Activated naive CD4-positive, alpha-beta T cell treated with anti-CD3 and anti-CD28 coated beads, Interleukin-2, amount 50 U/mL, for 72 hours (primary cell): ENCODE measurements around the gene BCR. TPM values are rescaled to one million over a fixed set of nuclear protein-coding genes. Genes with fewer than 3 reads are reported as not detected.

Experiments used
- ATAC-seq, 2 donors: fragments of 150-1000 bp; cut with Tn5 transposase; 2 replicates each; pipeline ENCODE4 v1.10.0; 2021; ENCODE audit warnings: mild to moderate bottlenecking in 2 of 2, moderate library complexity in 2 of 2
- DNase-seq, 2 donors: peaks; one replicate each; pipeline ENCODE4 v3.0.0; 2021 to 2022; ENCODE audit warnings: low spot score in 2 of 2
- H3K27ac Mint-ChIP-seq, 2 donors: one replicate each; pipeline ENCODE4 v1.8.0; 2022; ENCODE audit warnings: mild to moderate bottlenecking in 2 of 2, mixed read lengths in 2 of 2
- H3K36me3 Mint-ChIP-seq, 2 donors: one replicate each; pipeline ENCODE4 v1.8.0; 2022; ENCODE audit warnings: mixed read lengths in 2 of 2
- H3K9me3 Mint-ChIP-seq, 2 donors: one replicate each; pipeline ENCODE4 v1.8.0; 2022; ENCODE audit warnings: mixed read lengths in 2 of 2
- total RNA-seq, 2 donors: library from RNA; stranded (reverse); gene quantifications; one replicate each; pipeline ENCODE4 v1.2.3, GENCODE V29; 2022

BCR gene
- total RNA-seq, 2 donors from 2014 or later, result 44.9 to 63.7 TPM

DNA sequence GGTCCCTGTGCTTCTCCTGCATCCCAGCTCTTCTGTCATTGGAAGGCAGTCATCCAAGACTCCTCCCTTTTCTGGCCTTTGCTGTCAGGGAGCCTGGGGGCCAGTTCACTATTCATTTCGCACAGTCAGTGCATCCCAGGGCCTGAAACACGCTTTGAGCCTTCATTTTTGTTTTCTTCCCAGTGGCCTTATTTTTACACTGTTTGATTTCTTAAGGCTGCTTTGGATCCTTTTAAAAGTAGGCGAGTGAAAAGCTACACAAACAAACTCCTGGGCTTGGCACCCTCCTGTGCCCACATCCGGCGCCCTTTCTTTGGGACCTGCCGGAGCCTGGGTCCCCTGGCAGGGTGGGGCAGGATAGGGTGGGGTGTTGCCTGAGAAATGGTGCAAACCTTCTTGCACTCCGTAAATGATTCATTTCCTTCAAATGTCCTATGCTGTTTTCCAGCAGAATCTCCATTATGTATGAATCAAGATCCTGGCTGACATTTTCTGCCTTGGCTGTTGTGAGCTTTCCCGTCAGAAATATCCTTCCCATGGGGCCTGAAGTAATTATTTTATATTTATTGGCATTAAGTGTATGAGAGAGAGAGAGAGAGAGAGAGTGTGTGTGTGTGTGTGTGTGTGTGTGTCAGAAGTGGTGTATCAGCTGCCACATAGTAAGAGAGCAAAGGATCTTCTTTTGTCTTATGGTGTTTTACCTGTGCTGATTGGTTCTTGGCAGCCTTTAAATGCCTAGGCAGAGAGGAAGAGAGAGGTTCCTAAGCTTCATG lies 45.6 kb downstream of the BCR start:
- no peak for DNase-seq

DNA sequence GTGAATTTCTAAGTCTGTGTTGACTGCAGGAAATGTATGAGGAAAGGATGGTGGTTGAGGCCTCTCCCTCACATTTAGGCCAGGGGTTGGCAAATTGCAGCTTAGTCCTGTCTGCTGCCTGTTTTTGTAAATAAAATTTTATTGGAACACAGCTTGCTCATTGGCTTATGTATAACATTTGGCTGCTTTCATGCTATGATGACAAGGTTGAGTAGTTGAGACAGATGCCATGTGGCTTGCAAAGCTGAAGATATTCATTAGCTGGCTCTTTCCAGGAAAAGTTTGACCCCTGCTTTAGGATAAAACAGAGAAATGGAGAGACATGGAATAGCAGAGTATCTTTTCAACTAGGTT lies 46.2 kb downstream of the BCR start:
- peak overlapping the region; percentile 67 to 74 for H3K27ac Mint-ChIP-seq
- ATAC-seq (no peak), DNase-seq (no peak)
- peaks cover 8 to 50% of the 10 kb centered on the region in 2 donors for H3K36me3 Mint-ChIP-seq
- peaks cover 6 to 19% of the 10 kb centered on the region in 2 donors for H3K9me3 Mint-ChIP-seq

More for the DNA sequence above, 45.6 kb downstream of the BCR start:
- H3K36me3 Mint-ChIP-seq, result peaks cover 8 to 50% of the 10 kb centered on the region in 2 donors
- peaks cover 6 to 19% of the 10 kb centered on the region in 2 donors for H3K9me3 Mint-ChIP-seq
- H3K27ac Mint-ChIP-seq, result peak overlapping the region; percentile 67 to 74
- peak; percentile 49 to 78 for ATAC-seq

GRCh38 chr22:23227380-23227779 lies 47.1 kb downstream of the BCR start:
- no peak overlapping the region for H3K27ac Mint-ChIP-seq

GRCh38 chr22:23228503-23228902 lies 48.2 kb downstream of the BCR start:
- H3K9me3 Mint-ChIP-seq, result peaks cover 6 to 19% of the 10 kb centered on the region in 2 donors
- no peak for ATAC-seq
- DNase-seq, result no peak
- no peak overlapping the region for H3K27ac Mint-ChIP-seq
- H3K36me3 Mint-ChIP-seq, result peaks cover 8 to 50% of the 10 kb centered on the region in 2 donors

More at GRCh38 chr22:23227380-23227779, 47.1 kb downstream of the BCR start:
- peaks cover 6 to 19% of the 10 kb centered on the region in 2 donors for H3K9me3 Mint-ChIP-seq
- ATAC-seq (no peak), DNase-seq (no peak)
- H3K36me3 Mint-ChIP-seq, result peaks cover 8 to 50% of the 10 kb centered on the region in 2 donors

DNA sequence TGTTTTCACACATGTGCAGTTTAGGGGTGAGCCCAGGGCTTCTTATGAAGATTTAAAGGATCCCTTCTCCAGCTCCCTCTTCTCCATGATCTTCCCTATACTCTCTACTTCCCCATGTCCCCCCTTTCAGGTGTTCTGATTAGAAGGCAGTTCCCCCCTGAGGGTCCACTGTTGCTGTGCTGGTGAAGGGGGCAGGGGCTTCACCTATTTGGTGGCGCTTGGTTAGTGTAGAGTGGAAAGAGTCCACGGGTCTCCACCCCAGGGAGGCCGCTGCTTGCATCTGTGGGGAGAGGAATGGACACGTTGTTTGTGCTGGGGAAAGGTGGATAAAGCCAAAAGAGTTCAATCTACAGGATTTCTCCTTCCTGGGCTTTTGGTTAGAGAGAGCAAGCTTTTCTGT lies 49.3 kb downstream of the BCR start:
- ATAC-seq (no peak), DNase-seq (no peak)
- H3K27ac Mint-ChIP-seq, result no peak overlapping the region

DNA sequence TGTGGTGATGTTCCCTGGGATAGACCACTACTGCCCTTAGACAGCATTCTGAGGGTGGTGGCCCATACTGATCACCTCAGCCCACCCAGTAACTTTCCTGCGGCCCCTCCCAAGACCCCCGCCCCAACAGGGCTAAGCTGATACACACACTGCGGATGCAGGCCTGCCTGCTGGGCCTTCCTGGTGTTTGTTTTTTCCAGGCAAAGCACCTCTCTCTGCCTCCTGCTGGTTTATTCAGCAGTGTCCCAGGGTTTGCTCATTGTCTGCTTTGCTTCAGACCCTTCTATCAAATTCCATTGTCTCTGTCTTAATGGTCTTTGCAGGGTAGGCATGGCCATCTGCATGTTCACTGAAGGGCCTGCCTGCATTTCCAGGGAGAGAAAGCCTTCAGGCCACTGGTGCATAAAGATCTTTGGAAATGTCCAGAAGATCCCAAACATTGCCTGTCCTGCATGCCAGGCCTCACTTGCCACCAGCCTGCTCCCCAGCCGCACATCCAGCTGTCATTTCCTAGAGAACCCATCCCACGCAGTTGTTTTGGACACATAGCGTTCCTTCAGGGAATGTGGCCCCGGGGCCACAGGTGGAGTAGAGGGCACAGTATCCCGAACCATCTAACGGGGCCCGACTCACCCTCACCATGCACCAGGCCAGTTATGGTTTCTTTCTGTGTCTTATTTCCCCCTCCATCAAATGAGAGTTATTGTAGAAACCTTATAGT lies 50.2 kb downstream of the BCR start:
- Mint-ChIP-seq H3K27ac (no peak overlapping the region), H3K36me3 (peaks cover 8 to 64% of the 10 kb centered on the region in 2 donors), H3K9me3 (peaks cover 6 to 19% of the 10 kb centered on the region in 2 donors)
- ATAC-seq (no peak), DNase-seq (no peak)

More for the DNA sequence above, 49.3 kb downstream of the BCR start:
- Mint-ChIP-seq H3K9me3 (peaks cover 6 to 19% of the 10 kb centered on the region in 2 donors), H3K36me3 (peaks cover 8 to 58% of the 10 kb centered on the region in 2 donors)

DNA sequence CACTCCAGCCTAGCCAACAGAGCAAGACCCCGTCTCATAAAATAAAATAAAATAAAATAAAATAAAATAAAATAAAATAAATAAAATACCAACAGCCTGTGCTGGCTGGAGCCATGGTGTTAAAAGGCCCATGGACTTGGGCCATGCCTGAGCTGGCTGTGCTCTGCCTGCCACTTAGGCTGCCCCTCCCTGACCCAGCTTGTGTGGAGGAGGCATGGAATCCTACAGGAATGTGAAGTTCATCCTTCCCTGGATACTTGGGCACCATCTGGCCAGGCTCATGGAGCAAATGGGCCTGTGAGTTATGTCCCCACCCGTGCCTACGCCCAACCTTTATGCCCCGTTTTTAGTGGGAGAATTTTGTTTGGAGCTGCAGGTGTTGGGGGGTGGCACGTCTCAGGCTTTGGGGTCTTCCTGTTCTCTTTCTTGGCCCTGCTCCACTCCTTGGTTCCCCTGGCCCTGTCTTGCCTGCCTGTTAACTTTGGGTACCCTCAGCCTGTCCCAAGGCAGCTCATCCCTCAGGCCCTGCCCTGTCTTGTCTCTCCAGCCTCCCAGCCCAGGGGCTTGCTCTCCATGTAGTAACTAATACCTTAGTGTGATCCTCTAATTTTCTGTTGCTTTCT lies 51.3 kb downstream of the BCR start:
- Mint-ChIP-seq H3K27ac (peak overlapping the region; percentile 43 to 86), H3K36me3 (peaks cover 8 to 59% of the 10 kb centered on the region in 2 donors), H3K9me3 (peaks cover 6 to 19% of the 10 kb centered on the region in 2 donors)
- ATAC-seq (no peak), DNase-seq (no peak)

- DNase-seq, result no peak
- peaks cover 6 to 19% of the 10 kb centered on the region in 2 donors for H3K9me3 Mint-ChIP-seq
- peak overlapping the region; percentile 43 to 86 for H3K27ac Mint-ChIP-seq
- no peak for ATAC-seq
- H3K36me3 Mint-ChIP-seq, result peaks cover 8 to 52% of the 10 kb centered on the region in 2 donors
These were observed 52.0 kb downstream of the BCR start for GRCh38 chr22:23232094-23232905.

- peak overlapping the region in 1 of 2 donors; percentile 24 for H3K27ac Mint-ChIP-seq
- H3K36me3 Mint-ChIP-seq, result peaks cover 8 to 52% of the 10 kb centered on the region in 2 donors
- DNase-seq, result no peak
- ATAC-seq, result no peak
- H3K9me3 Mint-ChIP-seq, result peaks cover 6 to 13% of the 10 kb centered on the region in 2 donors
These were observed 52.8 kb downstream of the BCR start for GRCh38 chr22:23233084-23233531.

- H3K36me3 Mint-ChIP-seq, result peaks cover 4 to 51% of the 10 kb centered on the region in 2 donors
- peaks cover 2 to 6% of the 10 kb centered on the region in 2 donors for H3K9me3 Mint-ChIP-seq
- H3K27ac Mint-ChIP-seq, result peak overlapping the region; percentile 72 to 93
- DNase-seq (peak in 1 of 2 donors; percentile 71), ATAC-seq (peak; percentile 83 to 90)
These were observed 53.6 kb downstream of the BCR start for GRCh38 chr22:23233752-23234408.

DNA sequence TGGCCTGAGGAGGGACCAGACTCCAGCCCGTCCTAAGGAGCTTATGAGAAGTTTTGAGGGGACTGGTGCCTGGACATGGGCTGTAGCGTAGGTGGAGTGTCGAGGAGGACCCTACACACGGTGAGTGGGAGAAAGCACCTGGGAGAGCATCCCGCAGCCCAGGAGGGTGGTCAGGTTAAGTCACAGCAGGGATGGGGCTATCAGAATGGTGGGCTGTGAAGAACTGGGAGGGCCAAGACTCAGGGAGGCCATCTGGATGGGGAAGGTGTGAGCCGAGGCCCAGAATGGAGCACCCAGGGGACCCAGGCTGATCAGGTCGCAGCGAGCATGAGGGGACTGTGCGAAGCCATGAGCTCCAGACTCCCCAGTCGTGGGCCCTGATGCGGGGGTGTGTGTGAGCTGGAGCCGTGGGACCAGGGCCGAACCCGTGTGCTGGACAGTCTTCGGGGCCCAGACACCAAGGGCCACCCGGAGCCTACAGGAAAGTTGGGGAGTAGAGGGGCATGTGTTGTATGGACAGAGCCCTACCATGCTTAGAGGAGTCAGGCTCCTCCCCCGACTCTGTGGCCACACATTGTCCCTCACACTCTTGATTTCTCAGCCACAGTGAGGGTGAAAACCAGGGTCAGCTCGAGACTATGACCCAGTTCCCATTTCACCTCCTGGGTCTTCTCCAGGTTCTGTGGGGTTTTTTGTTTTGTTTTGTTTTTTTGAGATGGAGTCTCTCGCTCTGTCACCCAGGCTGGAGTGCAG lies 54.3 kb downstream of the BCR start:
- DNase-seq (no peak), ATAC-seq (no peak)
- peaks cover 0 to 51% of the 10 kb centered on the region in 2 donors for H3K36me3 Mint-ChIP-seq
- peak overlapping the region; percentile 72 to 93 for H3K27ac Mint-ChIP-seq
- no peaks in the 10 kb centered on the region for H3K9me3 Mint-ChIP-seq

GRCh38 chr22:23235425-23235824 lies 55.1 kb downstream of the BCR start:
- no peaks in the 10 kb centered on the region for H3K9me3 Mint-ChIP-seq
- peaks cover 0 to 48% of the 10 kb centered on the region in 2 donors for H3K36me3 Mint-ChIP-seq
- peak overlapping the region; percentile 72 to 82 for H3K27ac Mint-ChIP-seq
- ATAC-seq (peak in 1 of 2 donors; percentile 43), DNase-seq (no peak)

- Mint-ChIP-seq H3K9me3 (no peaks in the 10 kb centered on the region), H3K27ac (peak overlapping the region; percentile 36 to 72)
These were observed 55.7 kb downstream of the BCR start for GRCh38 chr22:23236026-23236425.

GRCh38 chr22:23236440-23237184 lies 56.3 kb downstream of the BCR start:
- ATAC-seq (no peak), DNase-seq (no peak)
- no peaks in the 10 kb centered on the region for H3K9me3 Mint-ChIP-seq
- H3K36me3 Mint-ChIP-seq, result peaks cover 0 to 50% of the 10 kb centered on the region in 2 donors
- H3K27ac Mint-ChIP-seq, result peak overlapping the region; percentile 68 to 72

More at GRCh38 chr22:23236026-23236425, 55.7 kb downstream of the BCR start:
- H3K36me3 Mint-ChIP-seq, result peaks cover 0 to 50% of the 10 kb centered on the region in 2 donors
- DNase-seq (no peak), ATAC-seq (no peak)
